HS-27A (cell line): Measurements from ENCODE around the gene AP2A2.

Source experiments
- DNase-seq: peaks from one replicate; pipeline ENCODE4 v3.0.0-alpha.2; 2012; ENCODE audit warnings: low read depth, missing footprints

AP2A2 gene

GRCh38 chr11:1042626-1043562, 117.2 kb downstream of the AP2A2 start:
- no peak for DNase-seq

GRCh38 chr11:1043563-1044096, 118.0 kb downstream of the AP2A2 start:
- no peak for DNase-seq

DNA sequence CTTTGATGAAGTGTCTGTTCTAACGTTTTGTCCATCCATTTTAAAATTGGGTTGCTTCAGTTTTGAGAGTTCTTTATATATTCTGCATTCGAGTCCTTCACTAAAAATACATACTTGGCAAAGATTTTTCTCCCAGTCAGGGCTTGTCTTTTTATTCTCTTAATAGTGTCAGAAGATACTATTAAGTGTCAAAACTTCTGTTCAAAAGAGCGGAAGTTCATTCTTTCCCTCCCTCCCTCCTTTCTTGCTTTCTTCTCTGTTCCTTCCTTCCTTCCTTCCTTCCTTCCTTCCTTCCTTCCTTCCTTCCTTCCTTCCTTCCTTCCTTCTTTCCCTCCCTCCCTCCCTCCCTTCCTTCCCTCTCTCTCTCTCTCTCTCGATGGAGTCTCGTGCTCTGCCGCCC, 118.5 kb downstream of the AP2A2 start:
- DNase-seq: no peak

- DNase-seq: no peak
Observed at GRCh38 chr11:1047595-1048156, 122.0 kb downstream of the AP2A2 start.

DNA sequence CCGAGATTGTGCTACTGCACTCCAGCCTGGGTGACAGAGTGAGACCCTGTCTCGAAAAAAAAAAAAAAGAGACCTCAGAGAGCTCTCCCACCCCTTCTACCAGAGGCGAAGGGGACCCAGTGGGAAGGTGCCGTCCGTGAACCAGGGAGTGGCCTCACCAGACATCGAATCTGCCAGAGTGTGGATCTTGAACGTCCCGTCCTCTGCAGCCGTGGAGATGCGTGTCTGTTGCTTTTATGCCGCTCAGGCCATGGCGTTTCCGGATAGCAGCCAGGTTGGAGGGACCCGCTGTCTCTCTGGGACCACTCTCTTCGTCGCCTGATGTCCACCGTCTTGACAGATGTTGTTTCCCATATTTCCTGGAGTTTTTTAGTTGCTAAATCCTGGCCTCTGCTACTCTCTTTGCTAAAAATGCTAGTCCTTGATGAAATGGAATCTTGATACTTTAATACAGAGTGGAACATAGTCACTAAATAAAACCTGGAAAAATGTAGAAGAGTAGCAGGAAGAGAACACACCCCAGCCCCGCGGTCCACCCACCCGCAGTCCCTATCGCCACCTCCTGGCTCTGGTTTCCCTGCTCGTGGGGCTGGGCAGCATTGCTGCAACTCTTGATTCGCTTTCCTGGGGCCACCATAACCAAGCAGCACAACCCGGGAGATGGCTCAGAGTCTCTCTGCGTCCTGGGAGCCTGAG, 122.9 kb downstream of the AP2A2 start:
- DNase-seq: no peak

GRCh38 chr11:1049071-1049405, 123.4 kb downstream of the AP2A2 start:
- no peak for DNase-seq

GRCh38 chr11:1049431-1049891, 123.8 kb downstream of the AP2A2 start:
- no peak for DNase-seq

GRCh38 chr11:1049911-1050580, 124.4 kb downstream of the AP2A2 start:
- DNase-seq: no peak

DNA sequence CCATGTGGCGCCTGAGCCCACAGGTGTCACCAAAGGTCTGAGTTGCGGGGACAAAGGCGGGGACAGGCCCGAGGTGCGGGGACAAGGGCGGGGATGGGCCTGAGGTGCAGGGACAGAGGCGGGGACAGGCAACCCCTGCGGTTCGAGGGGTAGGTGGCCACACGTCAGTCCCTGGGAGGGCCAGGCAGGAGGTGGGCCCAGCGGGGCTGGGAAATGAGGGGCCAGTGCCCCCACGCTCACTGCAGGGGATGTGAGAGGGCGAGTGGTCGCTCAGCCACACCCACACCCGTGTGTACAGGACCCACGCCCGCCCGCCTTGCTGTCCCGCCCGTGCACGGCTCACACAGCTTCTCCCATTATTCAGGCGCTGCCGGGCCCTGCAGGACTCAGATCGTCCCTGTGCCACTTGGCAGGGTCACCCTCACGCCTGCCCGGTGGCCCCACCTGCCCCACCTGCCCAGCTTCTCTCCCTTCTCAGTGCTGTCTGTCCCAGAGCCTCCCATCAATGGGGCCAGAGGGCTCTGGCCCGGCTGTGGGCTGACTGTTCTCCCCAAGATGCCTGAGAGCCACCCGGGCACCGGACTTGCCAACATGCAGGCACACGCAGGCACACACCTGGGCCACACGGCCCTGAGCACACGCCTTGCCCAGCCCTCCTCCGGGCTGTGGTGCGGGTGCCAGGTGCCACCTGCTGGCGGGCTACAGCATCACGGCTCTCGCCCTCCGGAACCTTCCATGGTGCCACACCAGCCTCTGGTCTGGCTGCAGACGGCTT, 125.1 kb downstream of the AP2A2 start:
- no peak for DNase-seq

- DNase-seq: no peak
Observed at GRCh38 chr11:1051356-1052132, 125.9 kb downstream of the AP2A2 start.

- DNase-seq: no peak
Observed at GRCh38 chr11:1052133-1053011, 126.7 kb downstream of the AP2A2 start.

DNA sequence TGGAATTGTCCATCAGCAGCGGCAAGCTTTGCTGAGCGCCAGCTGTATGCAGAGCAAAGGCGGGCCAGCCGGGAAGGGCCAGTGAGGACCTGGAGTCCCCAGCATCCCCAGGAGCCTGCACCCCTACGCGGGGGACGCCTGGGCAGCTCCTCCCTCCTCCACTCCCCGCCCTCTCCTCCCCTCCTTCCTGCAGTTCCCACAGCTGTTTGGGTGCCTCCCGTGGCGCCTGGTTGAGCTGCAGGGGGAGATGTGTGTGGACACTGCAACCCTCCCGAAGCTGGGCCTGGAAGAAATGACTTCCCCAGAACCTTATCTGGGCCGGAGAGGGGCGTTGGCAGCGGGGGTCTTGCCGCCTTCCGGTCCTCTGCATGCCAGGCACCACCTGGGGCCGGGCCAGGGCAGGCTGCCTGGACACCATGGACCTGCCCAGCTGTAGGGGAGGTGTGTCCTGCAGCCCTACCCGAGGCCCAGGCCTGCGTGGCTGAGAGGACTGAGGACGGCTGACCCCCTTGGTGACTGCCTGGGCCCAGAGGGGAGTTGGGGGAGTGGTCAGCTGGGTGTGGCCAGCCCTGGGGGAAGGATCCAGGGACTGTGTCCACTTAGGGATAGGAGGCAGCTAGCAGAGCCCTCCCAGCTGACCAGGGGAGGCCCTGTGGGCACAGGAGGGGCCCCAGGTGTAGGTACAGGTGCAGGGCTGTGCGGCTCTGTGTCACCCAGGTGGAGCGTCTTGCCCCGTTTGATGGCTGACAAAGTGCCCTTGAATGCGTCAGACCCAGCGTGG, 127.6 kb downstream of the AP2A2 start:
- no peak for DNase-seq

- DNase-seq: no peak
Observed at GRCh38 chr11:1054143-1055108, 128.8 kb downstream of the AP2A2 start.

GRCh38 chr11:1055109-1055703, 129.5 kb downstream of the AP2A2 start:
- DNase-seq: no peak

DNA sequence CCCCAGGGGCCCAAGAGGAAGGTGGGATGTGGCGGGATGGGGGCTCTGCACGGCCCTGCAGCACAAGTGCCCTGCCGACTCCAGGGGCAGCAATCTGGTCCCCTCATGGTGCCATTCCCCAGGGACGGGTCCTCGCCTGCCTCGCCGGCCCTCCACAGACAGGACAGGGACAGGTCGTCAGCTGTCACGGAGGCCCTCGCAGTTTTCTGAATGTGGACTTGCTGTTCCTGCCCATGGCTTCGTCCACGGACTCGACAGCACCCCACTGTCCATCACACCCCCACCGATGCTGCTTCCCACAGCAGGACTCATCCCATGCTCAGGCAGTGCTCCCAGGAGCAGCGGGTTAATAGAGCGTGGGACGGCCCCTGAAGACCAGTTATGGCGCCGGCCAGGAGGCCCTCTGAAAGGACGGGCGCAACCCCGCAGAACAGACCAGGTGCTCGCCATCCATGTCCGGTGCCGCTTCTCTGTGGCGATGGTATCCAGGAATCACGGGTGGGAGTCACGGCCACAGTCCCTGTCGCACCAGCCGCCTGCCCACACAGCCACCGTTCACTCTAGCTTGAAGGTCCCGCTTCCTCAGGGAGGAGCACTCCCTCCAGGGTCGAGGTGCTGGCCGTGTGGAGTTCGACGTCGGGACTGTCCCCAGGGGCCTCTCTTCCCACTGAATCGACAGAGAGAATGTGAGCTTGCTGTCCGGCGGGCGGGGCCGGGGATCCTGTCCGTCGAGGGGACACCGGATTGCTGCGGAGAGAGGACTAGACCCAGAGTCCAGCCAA, 130.5 kb downstream of the AP2A2 start:
- no peak for DNase-seq

- no peak for DNase-seq
Observed at GRCh38 chr11:1057806-1058205, 132.1 kb downstream of the AP2A2 start.
